HK-2 (cell line): ENCODE data around the gene RAB22A.
"Not testable (repeated sequence)": the region's sequence is repeated elsewhere in the genome, so short reads cannot be mapped to it uniquely, and the experiment has no call there.

Experiments used
- DNase-seq: peaks from one replicate; pipeline ENCODE4 v3.0.0-alpha.2; 2018; ENCODE audit not compliant: unreplicated experiment

Gene RAB22A

DNA sequence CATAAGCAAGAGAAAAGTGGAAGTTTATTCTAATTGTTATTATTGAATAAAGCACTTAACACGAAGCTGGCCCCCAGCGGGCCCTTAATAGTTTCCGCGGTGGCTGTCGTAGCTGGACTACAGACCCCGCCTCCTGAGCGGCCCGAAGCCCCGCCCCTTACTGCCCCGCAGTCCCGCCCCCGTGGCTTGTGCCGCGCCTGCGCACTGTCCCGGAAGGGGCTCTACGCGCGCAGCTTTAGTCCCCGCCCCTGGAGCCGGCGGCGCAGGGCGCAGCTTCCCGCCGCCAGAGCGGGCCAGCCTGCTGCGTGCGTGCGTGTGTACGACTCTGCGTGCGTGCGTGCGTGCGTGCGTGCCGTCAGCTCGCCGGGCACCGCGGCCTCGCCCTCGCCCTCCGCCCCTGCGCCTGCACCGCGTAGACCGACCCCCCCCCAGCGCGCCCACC, 79.4 kb downstream of the RAB22A start, which contains the start of gene VAPB:
Gene VAPB, plus strand, starts transcription at position 348 of the 442 bp plus-strand sequence. CDS start 231 bp downstream, outside the sequence.
- DNase-seq = peak; percentile 99

DNA sequence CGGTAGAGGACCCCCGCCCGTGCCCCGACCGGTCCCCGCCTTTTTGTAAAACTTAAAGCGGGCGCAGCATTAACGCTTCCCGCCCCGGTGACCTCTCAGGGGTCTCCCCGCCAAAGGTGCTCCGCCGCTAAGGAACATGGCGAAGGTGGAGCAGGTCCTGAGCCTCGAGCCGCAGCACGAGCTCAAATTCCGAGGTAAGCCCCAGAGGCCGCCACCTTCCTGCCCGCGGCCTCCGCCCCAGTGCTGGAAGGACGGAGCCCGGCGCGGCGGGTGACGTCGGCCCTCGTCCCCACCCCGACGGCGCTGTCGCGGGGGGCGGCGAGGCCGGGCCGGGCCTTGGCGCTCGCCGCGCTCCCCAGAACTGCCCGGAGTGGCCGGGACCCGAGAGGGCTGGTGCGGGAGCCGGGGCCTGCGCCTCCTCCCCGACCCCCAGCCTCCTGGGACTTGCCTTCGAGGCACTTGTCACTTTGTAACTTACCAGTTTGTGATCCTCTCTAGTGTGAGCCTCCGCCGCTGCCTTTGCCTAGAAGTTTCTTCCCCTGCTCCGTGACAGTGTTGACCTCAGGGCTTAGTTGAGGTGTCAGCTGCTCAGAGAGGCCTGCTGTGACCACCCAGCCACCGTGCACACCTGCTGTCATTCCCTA, 79.9 kb downstream of the RAB22A start:
- DNase-seq = peak; percentile 45

DNA sequence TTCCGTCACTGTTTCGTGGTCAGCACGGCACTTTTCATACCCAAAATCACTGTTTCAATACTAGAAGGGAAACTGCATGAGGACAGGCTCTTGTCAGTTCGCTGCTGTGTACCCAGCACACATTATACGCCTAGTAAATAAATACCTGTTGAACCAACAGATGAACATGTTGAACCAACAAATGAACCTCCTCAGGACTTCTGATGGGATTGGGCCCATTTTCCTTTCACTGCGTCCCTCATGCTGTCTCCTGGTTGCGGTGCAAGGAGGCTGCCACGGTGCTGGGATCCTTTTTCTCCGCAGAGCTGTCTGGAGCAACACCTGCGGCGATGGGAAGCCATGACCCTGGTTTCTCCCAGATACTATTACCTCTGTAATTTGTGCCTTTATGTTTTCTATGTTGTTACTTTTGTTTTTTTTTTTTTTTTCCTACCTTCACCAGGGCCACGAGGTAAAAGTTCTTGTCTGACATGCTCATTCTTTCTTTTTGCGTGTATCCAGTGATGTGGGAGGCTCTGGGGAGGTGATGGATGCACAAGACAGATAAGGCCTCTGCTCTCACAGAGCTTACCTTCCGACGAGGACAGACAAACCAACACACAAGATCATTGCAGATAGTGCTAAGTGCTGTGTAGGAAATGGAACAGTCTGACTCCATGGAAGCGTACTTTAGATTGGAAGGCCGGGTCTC, 80.6 kb downstream of the RAB22A start:
- DNase-seq = no peak

DNA sequence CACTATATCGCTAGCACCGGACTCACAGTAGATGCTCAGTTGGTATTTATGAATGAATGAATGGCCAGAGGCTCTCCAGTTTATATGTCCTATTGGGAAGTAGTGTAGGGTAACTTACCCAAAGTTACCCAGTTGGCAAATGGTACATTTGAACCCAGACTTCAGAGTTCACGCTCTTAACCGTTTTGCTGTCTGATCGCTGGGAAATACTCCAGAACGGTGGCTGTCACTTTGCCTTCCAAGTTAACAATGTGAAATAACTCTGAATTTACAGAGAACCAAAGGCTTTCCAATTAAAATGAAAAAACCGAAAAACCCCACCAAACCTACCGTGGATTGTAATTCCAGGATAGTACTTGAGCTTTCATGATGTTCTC, 81.1 kb downstream of the RAB22A start:
- DNase-seq = no peak

DNA sequence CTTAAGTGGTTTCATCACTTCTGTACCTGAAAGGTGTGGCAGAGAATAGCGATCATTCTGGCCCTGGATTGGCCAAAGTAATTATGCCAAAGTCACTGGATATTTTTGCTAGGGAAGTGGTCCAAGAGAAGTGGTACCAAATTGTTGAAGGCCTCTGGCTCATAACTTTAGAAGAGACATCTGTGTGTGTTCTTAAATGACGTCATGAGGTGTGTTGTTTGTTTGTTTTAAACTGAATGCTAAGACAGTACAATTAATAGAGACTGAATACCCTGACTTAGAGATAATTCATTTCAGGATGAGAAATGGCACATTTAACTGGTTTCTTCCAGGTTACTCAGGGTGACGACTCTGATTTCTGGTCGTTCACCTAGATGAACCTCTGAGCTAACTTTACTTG, 82.8 kb downstream of the RAB22A start:
- DNase-seq = no peak

DNA sequence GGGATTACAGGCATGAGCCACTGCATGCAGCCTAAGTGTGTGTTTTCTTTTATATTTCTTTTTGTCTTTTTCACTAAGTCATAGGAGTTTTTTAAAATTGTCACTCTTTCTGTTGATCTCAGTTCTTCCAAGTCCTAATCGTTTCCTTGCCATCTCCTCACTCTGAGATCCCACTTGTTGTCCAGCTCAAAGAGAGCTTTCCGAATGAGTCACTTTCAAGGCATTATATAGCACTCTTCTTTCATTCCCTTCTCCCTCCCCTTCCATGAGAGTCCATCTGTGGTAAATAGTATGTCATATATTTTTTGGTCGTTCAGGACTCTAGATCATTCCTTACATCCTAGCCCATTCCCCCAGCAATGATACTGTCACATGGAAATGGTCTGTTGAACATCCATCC, 83.8 kb downstream of the RAB22A start:
- DNase-seq = no peak

DNA sequence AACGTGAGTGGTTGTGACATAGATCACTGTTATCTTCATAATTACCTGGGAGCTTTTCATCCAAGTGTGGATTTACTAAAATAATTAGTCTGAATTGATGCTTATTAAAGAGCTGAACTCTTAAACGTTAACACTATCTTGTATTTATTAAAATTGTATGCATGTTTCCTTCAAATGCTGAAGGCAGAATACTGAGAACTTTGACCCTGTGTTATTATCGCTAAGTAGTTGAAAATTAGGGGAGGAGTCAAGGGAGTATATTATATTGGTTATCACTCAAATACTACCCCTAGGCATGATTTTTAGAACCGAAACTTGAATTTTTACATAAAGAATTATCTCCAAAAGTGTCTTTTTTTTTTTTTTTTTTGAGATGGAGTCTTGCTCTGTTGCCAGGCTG, 85.3 kb downstream of the RAB22A start:
- no peak for DNase-seq

DNA sequence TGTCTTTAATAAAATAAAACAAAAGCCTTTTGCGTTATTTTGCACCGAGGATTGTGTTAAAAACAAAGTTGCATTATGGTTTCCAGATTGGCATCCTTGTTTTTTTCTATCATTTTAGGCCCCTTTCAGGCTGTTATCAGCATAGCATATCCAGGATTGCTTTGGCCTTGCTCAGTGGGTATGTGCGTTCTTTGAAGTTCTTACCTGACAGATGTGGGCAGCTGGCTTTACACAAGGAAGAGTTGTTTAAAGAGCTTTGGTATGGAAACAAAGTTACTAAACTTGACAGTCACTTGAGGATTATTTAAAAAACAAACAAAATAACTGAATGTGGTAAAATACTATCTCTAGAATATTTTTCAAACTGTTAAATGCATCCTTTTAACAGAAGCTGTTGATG, 86.1 kb downstream of the RAB22A start:
- DNase-seq = no peak

DNA sequence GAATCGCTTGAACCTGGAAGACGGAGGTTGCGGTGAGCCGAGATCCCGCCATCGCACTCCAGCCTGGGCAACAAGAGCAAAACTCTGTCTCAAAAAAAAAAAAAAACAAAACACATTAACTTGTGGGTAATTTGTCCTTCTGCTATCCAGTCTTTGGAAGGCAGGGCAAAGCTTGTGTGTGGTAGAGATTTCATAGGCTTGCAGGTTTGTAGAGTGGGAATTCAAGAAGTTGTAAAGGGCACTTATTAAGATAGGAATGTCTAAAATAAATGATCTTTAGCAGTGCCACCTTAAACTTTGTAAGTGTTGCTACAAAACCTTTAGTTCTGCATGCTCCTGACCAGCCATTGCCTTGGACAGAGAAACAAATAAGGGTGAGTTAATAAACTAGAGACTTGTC, 87.9 kb downstream of the RAB22A start:
- DNase-seq = no peak

DNA sequence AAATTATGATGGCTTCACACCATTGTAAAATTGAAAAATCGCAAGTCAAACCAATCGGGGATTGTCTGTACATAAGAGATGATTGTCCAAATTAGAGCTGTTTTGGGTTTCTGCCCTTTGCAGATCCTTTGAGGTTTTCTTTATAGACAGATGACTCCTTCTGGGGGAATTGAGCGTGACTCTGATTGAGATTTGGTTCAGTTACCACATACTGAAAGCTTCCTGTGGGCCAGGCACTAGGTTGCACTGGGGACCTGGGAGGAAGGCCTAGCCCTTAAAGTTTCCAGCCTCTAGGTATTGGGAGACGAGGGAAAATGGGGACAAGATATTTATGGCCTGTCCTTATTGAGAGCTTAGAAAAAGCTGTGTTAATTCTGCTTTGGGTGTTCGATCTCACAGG, 88.7 kb downstream of the RAB22A start:
- DNase-seq = no peak

DNA sequence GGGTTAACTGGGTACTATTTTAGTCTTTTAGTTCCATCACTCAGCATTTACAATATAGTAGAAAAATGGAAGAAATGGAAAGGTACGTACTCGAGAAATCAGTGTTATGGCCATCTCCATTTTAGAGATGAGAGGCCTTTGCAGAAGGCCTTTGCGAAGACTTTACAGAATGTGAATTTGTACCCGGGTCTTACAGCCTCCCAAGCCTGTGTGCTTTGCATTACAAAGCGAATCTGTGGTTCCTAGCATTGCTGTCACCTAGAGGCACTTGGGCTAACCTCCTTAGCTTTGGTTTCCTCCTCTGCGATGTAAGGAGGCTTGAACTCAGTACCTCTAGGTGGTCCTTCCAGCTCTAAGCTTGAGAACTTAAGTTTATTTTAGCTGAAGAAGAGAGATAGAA, 90.4 kb downstream of the RAB22A start:
- DNase-seq = no peak

DNA sequence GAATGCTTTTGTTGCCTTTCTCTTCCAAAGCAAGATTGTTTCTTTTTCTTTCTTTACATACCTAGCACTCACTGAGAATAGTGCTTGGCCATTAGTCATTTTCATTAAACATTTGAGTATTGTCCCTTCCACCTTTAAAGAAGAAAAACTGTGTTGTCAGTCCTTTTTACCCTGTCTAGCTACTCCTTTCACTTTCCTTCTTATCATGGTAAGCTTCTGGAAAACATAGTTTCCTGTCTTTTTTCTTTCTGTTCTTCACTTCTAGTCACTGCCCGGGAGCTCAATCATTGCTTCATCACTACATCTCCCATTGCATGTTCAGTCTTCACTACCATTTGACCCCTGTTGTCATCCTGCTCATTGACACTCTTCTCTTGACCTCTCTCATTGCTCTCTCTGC, 91.6 kb downstream of the RAB22A start:
- no peak for DNase-seq

DNA sequence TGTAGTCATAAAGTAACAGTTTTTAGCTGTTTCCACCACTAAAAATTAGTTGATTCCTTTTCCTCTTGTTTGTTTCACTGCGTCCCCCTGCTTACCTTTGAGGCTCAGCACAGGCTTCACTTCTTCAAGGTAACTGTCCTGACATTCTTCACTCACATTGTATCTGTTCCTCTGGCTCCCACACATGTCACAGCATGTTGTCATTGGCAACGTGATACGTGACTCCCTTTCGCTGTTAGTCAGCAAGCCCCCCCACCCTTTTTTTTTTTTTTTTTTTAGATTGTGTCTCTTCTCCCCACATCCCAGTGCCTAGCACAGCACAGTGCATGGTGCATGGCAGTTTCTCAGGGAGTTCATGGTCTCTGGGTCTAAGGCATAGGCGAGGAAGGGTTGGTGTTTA, 92.8 kb downstream of the RAB22A start:
- no peak for DNase-seq

DNA sequence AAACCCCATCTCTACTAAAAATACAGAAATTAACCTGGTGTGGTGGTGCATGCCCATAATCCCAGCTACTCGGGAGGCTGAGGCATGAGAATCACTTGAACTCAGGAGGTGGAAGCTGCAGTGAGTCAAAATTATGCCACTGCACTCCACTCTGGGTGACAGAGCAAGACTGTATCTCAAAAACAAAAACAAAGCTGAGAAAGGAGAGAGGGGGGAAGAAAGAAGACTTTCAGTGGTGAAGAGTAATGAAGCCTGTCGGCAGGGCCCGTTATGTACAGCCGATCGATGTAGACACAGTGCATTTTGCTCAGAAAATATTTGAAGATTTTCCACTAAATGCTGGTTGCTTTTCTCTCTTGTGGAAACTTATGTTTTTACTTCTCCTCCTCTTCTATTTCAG, 93.3 kb downstream of the RAB22A start:
- DNase-seq = no peak

DNA sequence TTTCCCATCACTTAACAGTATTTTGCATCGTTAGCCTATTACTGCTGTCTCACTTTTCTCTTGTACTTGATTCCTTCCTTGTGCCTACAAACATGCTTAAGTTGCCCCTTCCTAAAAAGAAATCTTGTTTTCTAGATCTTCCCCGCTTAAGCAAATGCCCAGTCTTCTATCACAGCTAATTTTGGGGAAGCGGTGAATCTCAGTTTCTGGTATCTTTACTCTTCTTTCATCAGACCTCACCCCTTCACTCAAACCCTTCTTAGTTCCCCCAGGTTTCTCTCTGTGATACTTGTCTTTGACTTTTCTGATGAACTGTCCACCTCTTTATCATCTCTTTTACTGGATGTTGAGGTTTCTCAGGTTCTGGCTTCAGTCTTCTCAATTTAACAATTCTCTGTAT, 93.8 kb downstream of the RAB22A start:
- DNase-seq = no peak

DNA sequence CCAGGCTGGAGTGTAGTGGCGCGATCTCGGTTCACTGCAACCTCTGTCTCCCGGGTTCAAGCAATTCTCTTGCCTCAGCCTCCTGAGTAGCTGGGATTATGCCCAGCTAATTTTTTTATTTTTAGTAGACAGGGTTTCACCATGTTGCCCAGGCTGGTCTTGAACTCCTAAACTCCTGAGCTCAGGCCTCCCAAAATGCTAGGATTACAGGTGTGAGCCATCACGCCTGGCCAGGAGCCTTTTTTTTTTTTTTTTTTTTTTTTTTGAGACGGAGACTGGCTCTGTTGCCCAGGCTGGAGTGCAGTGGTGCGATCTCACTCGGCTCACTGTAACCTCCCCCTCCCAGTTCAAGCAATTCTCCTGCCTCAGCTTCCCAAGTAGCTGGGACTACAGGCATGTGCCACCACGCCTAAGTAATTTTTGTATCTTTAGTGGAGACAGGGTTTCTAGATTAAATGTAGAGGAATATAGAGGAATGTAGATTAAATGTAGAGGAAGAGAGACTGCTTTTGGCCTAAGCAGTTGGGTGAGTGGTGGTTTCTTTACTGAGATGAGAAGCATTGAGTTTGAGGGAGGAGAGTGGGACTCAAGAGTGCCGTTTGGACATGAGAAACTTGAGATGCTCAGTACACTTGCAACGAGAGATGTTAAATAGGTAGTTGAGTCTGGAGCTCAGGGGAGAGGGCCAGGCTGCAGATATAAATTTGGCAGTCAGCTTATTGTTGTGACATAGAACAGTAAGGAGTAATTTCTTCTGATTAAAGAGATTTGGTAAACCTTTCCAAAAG, 96.2 kb downstream of the RAB22A start:
- DNase-seq = no peak

DNA sequence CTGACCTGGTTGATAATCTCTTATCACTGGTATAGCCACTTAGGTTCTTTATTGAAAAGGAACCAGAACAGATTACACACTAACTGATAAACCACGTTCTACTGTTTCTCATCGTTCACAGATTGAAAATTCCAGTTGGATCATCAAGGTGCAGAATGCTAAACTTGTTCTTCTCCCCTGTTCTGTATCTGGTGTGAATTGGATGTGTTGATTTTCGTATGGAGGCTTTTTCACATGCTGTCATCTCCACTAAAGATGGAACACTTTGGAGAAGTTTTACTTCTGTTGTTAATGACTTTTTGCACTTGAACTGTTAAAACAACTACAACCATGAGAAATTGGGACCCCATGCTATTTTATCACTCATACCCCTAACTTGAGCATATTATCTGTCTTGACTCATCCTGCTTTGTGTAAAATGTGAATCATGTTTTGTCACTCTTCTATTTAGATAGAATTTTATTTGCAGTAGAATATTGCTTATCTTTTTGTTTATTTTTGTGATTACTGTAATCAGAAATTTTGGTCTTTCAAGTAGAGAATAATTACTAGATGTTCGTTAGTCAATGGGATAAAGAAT, 97.0 kb downstream of the RAB22A start:
- no peak for DNase-seq

DNA sequence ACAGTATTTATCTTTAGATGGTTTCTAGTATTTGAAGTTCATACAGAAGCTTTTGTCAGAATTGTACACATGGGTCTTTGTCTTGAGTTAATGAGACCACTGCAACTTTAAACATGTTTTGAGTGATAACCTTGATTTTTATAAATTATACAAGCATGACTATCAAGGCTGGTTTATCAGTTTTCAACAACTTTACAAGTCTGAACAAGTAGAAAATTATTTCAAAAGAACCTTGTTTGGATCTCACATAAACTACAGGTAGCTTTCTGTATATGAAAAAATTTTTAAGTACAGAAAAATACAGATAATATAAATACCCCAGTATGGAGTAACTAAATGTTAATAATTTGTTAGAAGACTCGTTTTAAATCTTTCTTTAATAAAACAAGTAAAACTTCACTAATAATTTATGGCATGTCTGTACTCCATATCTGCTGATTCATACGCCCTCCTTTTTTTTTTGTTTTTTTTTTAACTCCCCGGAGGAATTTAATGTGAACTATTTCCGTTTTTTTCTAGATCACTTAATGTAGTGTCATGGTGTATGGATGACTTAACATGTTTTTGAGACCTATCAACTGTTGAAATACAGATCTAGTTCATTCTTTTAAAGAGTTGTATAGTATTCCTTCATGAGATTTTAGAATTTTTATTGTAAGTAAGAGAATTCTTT, 97.8 kb downstream of the RAB22A start:
- no peak for DNase-seq

DNA sequence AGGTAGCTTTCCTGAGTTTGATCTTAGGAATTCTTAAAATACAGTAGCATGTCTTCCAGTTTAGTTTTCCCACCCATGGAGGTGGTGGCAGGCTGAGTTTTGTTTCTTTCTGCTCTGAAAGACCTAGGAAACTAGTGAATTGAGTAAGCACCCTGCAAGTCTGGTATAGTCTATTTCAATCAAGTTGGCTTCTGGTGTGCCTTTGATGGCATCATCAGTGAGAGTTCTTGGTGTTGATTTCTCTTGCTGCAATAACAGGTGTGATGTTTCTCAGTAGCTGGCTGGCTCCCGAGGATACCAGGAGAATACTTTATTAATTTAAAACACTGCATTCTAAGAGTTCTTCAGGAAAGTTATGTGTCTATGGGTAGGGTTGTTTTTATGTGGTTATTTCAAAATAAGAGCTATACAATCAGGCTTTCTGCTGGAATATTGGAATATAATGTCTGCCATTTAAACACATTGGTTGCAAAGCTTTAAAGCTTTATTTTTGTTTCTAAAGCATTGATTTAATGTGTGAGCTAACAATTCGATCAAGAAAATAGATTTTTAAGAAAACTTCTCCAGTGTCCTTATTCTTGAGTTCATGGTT, 98.5 kb downstream of the RAB22A start:
- DNase-seq = no peak

DNA sequence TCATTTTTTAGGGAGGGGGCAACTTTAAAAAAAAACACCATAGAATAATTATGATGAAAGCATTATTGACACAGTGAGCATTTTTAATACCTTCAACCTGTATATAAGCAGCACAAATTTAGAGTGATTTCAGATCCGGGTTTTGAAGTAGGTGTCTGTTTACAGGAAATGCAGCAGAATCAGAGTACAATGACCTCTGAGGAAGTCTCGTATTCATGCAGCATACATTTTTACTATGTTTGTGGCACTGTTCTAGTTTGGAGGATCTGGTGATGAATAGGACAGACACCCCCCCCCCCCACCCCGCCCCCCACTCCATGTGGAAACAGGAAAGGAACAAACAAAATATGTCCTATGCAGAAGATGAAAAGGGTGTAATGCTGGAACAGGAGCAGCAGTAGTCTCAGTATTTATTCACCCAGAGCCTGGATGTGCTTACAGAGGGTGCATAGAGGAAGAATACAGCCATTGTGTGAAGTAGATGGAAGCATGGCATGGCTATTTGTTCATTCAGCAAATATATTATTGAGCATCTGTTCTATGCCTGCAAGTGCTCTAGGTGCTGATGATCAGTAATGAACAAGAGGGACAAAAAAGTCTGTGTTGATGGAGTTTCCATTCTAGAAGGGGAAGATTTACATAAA, 99.2 kb downstream of the RAB22A start:
- no peak for DNase-seq

DNA sequence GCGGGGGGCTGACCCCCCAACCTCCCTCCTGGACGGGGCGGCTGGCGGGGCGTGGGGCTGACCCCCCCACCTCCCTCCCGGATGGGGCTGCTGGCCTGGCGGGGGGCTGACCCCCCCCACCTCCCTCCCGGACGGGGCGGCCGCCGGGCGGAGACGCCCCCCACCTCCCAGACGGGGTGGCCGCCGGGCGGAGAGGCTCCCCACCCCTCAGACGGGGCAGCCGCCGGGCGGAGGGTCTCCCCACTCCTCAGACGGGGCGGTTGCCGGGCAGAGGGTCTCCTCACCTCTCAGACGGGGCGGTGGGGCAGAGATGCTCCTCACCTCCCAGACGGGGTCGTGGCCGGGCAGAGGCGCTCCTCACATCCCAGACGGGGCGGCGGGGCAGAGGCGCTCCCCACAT, 104.7 kb downstream of the RAB22A start:
- not testable (repeated sequence) for DNase-seq
